ENCODE measurements around the gene ERICH6B. TPM values are rescaled to one million over a fixed set of nuclear protein-coding genes. Genes with fewer than 3 reads are reported as not detected.

The ERICH6B gene
- total RNA-seq, 2 experiments from 2014 or later = not detected

- ATAC-seq = no peak
These were observed 7.6 kb downstream of the ERICH6B start for GRCh38 chr13:45607931-45608330.

DNA sequence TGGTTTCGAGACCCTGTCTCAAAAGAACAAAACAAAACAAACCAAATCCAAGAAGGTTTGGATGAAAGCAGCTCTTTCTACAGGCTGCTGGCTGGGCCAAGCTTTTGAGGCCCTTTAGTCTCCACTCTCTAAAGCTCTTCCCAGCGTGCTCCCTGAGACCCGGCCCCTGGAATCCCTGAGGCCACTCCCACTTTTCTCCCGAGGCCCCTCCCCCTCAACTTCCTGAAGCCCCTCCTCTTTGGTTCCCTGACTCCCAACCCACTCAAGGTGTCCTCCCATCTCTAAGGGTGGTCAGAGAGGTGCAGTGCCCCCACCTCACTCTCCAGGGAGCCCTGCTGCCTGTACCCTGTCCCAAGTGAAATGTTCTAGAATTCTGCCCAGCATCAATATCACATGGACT, 10.6 kb downstream of the ERICH6B start:
- DNase-seq = no peak
- intact Hi-C loops (cut with micrococcal nuclease) = no loop called here
- no peak for ATAC-seq
- peaks cover 6% of the 10 kb centered on the region for H3K27me3 Mint-ChIP-seq
- no peak overlapping the region for H3K27ac Mint-ChIP-seq
- no peak for TF ChIP-seq CTCF (IDR thresholded peaks at IDR 0.05)
- CTCF ChIA-PET = no interaction called here
- POLR2A ChIA-PET = no interaction called here
- no peaks in the 10 kb centered on the region for H3K9me3 Mint-ChIP-seq
- H3K4me1 Mint-ChIP-seq (ENCODE audit: low read depth) = no peaks in the 10 kb centered on the region
- H3K4me3 Mint-ChIP-seq = no peak overlapping the region
- no peaks in the 10 kb centered on the region for H3K36me3 Mint-ChIP-seq (ENCODE audit: low read depth)

More at GRCh38 chr13:45607931-45608330, 7.6 kb downstream of the ERICH6B start:
- DNase-seq = no peak
- no peak overlapping the region for H3K27ac Mint-ChIP-seq
- no peak overlapping the region for H3K4me3 Mint-ChIP-seq
- peaks cover 6% of the 10 kb centered on the region for H3K27me3 Mint-ChIP-seq
- H3K4me1 Mint-ChIP-seq (ENCODE audit: low read depth) = no peaks in the 10 kb centered on the region
- H3K36me3 Mint-ChIP-seq (ENCODE audit: low read depth) = no peaks in the 10 kb centered on the region
- ChIA-PET POLR2A (no interaction called here), CTCF (no interaction called here)
- intact Hi-C loops (cut with micrococcal nuclease) = no loop called here
- H3K9me3 Mint-ChIP-seq = no peaks in the 10 kb centered on the region
- TF ChIP-seq CTCF (IDR thresholded peaks at IDR 0.05) = no peak

DNA sequence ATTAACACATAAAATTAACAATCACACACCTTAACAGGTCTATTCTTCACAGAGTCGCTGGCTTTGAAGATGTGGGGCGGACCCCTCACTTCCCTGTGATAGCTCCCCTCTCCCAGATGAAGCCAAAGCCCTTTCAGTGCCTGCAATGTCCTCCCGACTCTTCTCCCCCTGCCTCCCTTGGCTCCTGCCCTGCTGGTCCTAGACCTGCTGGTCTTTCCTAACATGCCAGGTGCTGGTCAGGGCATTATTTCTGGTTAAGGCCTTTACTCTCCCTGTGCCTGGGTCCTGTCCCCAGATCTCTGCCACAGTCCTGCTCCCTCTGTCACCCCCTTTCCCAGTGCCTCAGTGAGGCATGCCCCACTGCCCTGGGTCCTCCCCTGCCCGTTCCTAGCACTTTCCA, 12.2 kb downstream of the ERICH6B start:
- no peak for ATAC-seq
- CTCF ChIA-PET = no interaction called here
- H3K4me3 Mint-ChIP-seq = no peak overlapping the region
- no peaks in the 10 kb centered on the region for H3K9me3 Mint-ChIP-seq
- POLR2A ChIA-PET = interaction anchor here (0.6 kb wide), 1 partner anchor 356 kb away, joined by 3 read pairs; no protein-coding TSS in a partner anchor
- H3K36me3 Mint-ChIP-seq (ENCODE audit: low read depth) = no peaks in the 10 kb centered on the region
- no peak for TF ChIP-seq CTCF (IDR thresholded peaks at IDR 0.05)
- no peaks in the 10 kb centered on the region for H3K4me1 Mint-ChIP-seq (ENCODE audit: low read depth)
- intact Hi-C loops (cut with micrococcal nuclease) = no loop called here
- peaks cover 3% of the 10 kb centered on the region for H3K27me3 Mint-ChIP-seq
- no peak overlapping the region for H3K27ac Mint-ChIP-seq
- no peak for DNase-seq

DNA sequence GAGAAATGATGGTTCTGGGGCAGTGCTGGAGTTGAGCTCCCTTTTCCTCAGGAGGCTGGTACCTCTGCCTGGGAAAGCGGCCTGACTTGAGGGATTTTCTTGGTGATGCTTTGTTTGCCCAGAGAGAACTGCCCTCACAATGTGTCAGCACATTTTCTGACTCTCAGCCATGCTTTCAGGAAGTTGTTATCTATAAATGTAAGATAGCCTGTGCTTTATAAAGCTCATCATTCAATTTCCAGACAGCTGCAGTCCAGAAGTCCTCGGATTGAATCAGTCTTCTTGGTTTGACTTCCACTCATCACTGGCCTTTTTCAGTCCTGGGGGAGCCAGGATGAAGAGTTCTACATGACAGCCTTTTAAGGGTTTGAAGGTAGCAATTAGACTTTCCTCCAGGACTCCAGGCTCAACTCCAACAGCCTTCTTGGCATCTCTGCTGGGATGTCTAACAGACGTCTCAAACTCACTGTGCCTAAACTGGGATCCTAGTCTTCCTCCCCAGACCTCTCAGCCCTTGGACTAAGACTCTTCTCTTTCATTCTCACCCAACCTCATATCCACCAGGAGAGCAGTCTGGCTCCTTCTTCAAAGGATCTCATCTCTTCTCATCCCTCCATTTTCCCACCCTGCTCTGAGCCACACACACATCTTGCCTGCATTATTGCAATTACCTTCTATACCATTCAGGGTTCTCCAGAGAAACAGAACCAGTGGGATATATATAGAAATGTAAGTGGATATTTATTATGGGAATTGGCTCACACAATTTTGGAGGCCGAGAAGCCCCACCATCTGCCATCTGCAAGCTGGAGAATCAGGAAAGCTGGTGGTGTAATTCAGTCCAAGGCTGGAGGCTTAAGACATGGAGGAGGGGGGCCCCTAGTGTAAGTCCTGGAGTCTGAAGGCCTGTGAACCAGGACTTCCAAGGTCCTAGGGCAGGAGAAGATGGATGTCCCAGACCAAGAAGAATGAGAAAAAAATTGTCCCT, 13.1 kb downstream of the ERICH6B start:
- Mint-ChIP-seq H3K27me3 (peaks cover 1% of the 10 kb centered on the region), H3K27ac (no peak overlapping the region), H3K4me1 (ENCODE audit: low read depth) (no peaks in the 10 kb centered on the region), H3K9me3 (no peaks in the 10 kb centered on the region), H3K36me3 (ENCODE audit: low read depth) (no peaks in the 10 kb centered on the region), H3K4me3 (no peak overlapping the region)
- intact Hi-C loops (cut with micrococcal nuclease) = no loop called here
- DNase-seq (no peak), ATAC-seq (no peak)
- POLR2A ChIA-PET = interaction anchor here (0.6 to 1.0 kb wide), 2 partner anchors 26 to 357 kb away, joined by 3 read pairs; no protein-coding TSS in a partner anchor
- CTCF ChIA-PET = no interaction called here
- TF ChIP-seq CTCF (IDR thresholded peaks at IDR 0.05) = no peak

DNA sequence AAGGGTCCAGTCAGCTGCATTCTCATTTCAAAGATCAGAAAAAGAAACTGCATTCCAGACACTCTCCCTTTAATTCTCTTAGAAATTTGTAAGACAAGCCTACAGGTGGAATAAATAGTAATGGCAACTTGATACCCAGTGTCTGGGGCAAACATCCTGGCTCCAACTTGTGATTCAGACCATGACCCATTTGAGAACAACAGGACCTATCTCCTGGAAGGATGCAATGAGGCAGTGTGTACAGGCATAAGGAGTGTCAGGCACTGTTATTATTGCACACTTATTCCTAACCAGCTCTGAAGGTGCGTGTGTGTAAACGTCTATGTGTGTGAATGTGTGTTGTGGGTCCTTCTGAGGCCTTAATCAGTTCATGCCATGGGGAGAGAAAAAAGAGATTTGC, 13.9 kb downstream of the ERICH6B start:
- no peak overlapping the region for H3K27ac Mint-ChIP-seq
- DNase-seq (no peak), ATAC-seq (no peak)
- H3K27me3 Mint-ChIP-seq = peaks cover 4% of the 10 kb centered on the region
- no peaks in the 10 kb centered on the region for H3K36me3 Mint-ChIP-seq (ENCODE audit: low read depth)
- no peak overlapping the region for H3K4me3 Mint-ChIP-seq
- ChIA-PET POLR2A (interaction anchor here (1.0 kb wide), 1 partner anchor 25 kb away, joined by 3 read pairs; no protein-coding TSS in a partner anchor), CTCF (no interaction called here)
- intact Hi-C loops (cut with micrococcal nuclease) = no loop called here
- H3K9me3 Mint-ChIP-seq = no peaks in the 10 kb centered on the region
- TF ChIP-seq CTCF (IDR thresholded peaks at IDR 0.05) = no peak
- H3K4me1 Mint-ChIP-seq (ENCODE audit: low read depth) = no peaks in the 10 kb centered on the region
